Heart left ventricle (tissue), 16 donors: Measurements from ENCODE around the gene QRSL1. TPM values are rescaled to one million over a fixed set of nuclear protein-coding genes. Genes with fewer than 3 reads are reported as not detected.
"Not testable (repeated sequence)": the region's sequence is repeated elsewhere in the genome, so short reads cannot be mapped to it uniquely, and the experiment has no call there.

Source experiments
- ATAC-seq, 4 donors: fragments of 200-7000 bp; cut with Tn5 transposase; one replicate each; pipeline ENCODE4 v1.9.1; 2020 to 2022; ENCODE audit warnings: moderate library complexity in 4 of 4, mild to moderate bottlenecking in 3 of 4, moderate number of reproducible peaks in 1 of 4
- DNase-seq, 5 donors: peaks; one replicate each; pipeline ENCODE4 v3.0.0-alpha.2; 2020
- H3K27ac ChIP-seq, 12 donors: fragments of 200-600 bp; sonication (generic) in 4 of 12; one replicate each; pipeline versions ENCODE4 v1.5.0 to v1.8.0; 2016 to 2022; ENCODE audit warnings: mild to moderate bottlenecking in 2 of 12
- H3K27me3 ChIP-seq, 9 donors: fragments of 200-600 bp; sonication (generic) in 2 of 9; one replicate each; pipeline versions ENCODE4 v1.5.1 to v1.8.0; 2016 to 2022; ENCODE audit warnings: mild to moderate bottlenecking in 3 of 9
- H3K36me3 ChIP-seq, 9 donors: fragments of 200-600 bp; sonication (generic) in 2 of 9; one replicate each; pipeline versions ENCODE4 v1.5.0 to v1.8.0; 2018 to 2022; ENCODE audit warnings: mild to moderate bottlenecking in 2 of 9
- H3K4me1 ChIP-seq, 12 donors: fragments of 200-600 bp; sonication (generic) in 4 of 12; one replicate each; pipeline versions ENCODE4 v1.5.0 to v1.8.0; 2016 to 2022; ENCODE audit warnings: mild to moderate bottlenecking in 3 of 12
- H3K4me3 ChIP-seq, 12 donors: fragments of 200-600 bp; sonication (generic) in 4 of 12; one replicate each; pipeline versions ENCODE4 v1.5.0 to v1.8.0; 2017 to 2022; ENCODE audit warnings: mild to moderate bottlenecking in 9 of 12, moderate library complexity in 4 of 12
- H3K9me3 ChIP-seq, 12 donors: fragments of 200-600 bp; sonication (generic) in 4 of 12; one replicate each; pipeline versions ENCODE4 v1.5.0 to v1.8.0; 2016 to 2022; ENCODE audit warnings: mild to moderate bottlenecking in 1 of 12
- CTCF ChIP-seq, 12 donors: fragments of 200-600 bp; sonication (generic) in 4 of 12; IDR thresholded peaks; one replicate each; pipeline versions ENCODE4 v1.5.0 to v1.8.0; 2018 to 2022; ENCODE audit warnings: antibody characterized with exemption in 12 of 12, mild to moderate bottlenecking in 5 of 12
- POLR2A ChIP-seq, 2 donors: fragments of 450-650 bp; IDR thresholded peaks; one replicate each; pipeline ENCODE4 v1.6.1; 2017; ENCODE audit warnings: antibody characterized with exemption in 2 of 2, mild to moderate bottlenecking in 2 of 2, moderate library complexity in 2 of 2
- WGBS, 4 donors: extraction: QIAGEN DNeasy Blood & Tissue Kit in 2 of 4; methylation state at CpG; one replicate each; pipeline versions ENCODE4 v1.1.5 to v1.1.7; 2013 to 2018; 5-methylcytosine and 5-hydroxymethylcytosine counted together
- intact Hi-C, 10 donors: fragments of 100-400 bp; cut with DNase I; formaldehyde crosslinking; loops; one replicate each; pipeline versions ENCODE4 v1.11.1 to v1.14.2; 2022
- polyA plus RNA-seq, 2 donors: library from polyadenylated mRNA; stranded (reverse); fragments of 200-250 nt; gene quantifications; one replicate each; pipeline ENCODE4 v1.2.3, GENCODE V29; 2013
- total RNA-seq, 9 donors: library from RNA; depleted of rRNA in 2 of 9; stranded (reverse); fragments of >200 nt in 2 of 9; fragmentation: NEBNext Ultra II Directional in 3 of 9; extraction: Animal tissue kit (Norgen Biotek cat#: 25700) in 3 of 9; gene quantifications; one replicate each; pipeline versions ENCODE4 v1.1.0 to v1.2.4, GENCODE V29; 2016 to 2023
- donor health status: ischemic (EF 13 %, LVEDD 7.1; RV severe dilation, severe dysfunction).
- donor health status: healthy with polysubstance abuse.
- donor health status: DM: no; HTN: yes; CAD: no.
- donor health status: DM: no; HTN: no; CAD: no.
- donor health status: ischemic (EF 25% LVEDD 6.9; RV normal size, moderate dysfunction).
- donor health status: ischemic (EF 25% LVEDD 5.7; RV mildly dilated, moderate dysfunction).
- donor health status: healthy.
- donor health status: DM: yes; HTN: yes; CAD: no.
- donor health status: ischemic (EF 35%, LVEDD 5.7; RV mildly dilated, moderate dysfunction).
- donor health status: nonischemic (EF 11% LVEDD 7.7; RV severe dilation, severe dysfunction).
- donor health status: DM: yes; HTN: yes; CAD: no.
- donor health status: PGD.
- donor health status: ischemic (EF 29% LVEDD 5.4; RV normal size, mild dysfunction).
- donor health status: nonischemic (EF 23%, LVEDD 6.1; RV moderate dilation, normal function).

QRSL1 gene
- total and polyA plus RNA-seq, 11 donors: 8.6 to 18.9 (median 14.4) TPM

GRCh38 chr6:106623039-106623438 is 6.3 kb upstream of the QRSL1 start:
- H3K27me3 ChIP-seq: no peaks in the 10 kb centered on the region
- no peak for ATAC-seq
- no peak for DNase-seq
- no peak overlapping the region for H3K4me3 ChIP-seq
- intact Hi-C loops: loop anchor here in 1 of 10 donors (10.0 kb wide), 1 partner anchor 352 kb away; the partner anchor contains the start of gene CD24
- H3K4me1 ChIP-seq: peaks cover 0 to 2% (median under 1%) of the 10 kb centered on the region in 12 donors
- no peak for TF ChIP-seq POLR2A (IDR thresholded peaks at IDR 0.05)
- no peak for TF ChIP-seq CTCF (IDR thresholded peaks at IDR 0.05)
- no peaks in the 10 kb centered on the region for H3K9me3 ChIP-seq
- H3K36me3 ChIP-seq: peaks cover 0 to 22% (median 17%) of the 10 kb centered on the region in 9 donors
- 82 to 90% (median 87%) methylated on average over 1 of the region's 1 CpG for WGBS, 4 donors
- H3K27ac ChIP-seq: no peak overlapping the region

- intact Hi-C loops: loop anchor here in 1 of 10 donors (10.0 kb wide), 1 partner anchor 348 kb away; the partner anchor contains the start of gene CD24
- Histone ChIP-seq H3K27me3 (no peaks in the 10 kb centered on the region), H3K27ac (no peak overlapping the region), H3K36me3 (peaks cover 0 to 9% (median 5%) of the 10 kb centered on the region in 9 donors), H3K9me3 (no peaks in the 10 kb centered on the region), H3K4me1 (peaks cover 0 to 26% (median 12%) of the 10 kb centered on the region in 12 donors), H3K4me3 (no peak overlapping the region)
- TF ChIP-seq POLR2A (IDR thresholded peaks at IDR 0.05) (no peak), CTCF (IDR thresholded peaks at IDR 0.05) (no peak)
- WGBS, 4 donors: 19 to 40% (median 29%) methylated on average over 2 of the region's 2 CpGs
- DNase-seq: no peak
- ATAC-seq: no peak
Observed at GRCh38 chr6:106626485-106626884, 2.9 kb upstream of the QRSL1 start.

GRCh38 chr6:106627760-106628159 is 1.6 kb upstream of the QRSL1 start:
- intact Hi-C loops: loop anchor here in 1 of 10 donors (10.0 kb wide), 1 partner anchor 347 kb away; the partner anchor contains the start of gene CD24
- H3K27me3 ChIP-seq, DNase-seq, H3K9me3 ChIP-seq, ATAC-seq, H3K4me3 ChIP-seq, H3K36me3 ChIP-seq, H3K27ac ChIP-seq: not testable (repeated sequence)
- 90 to 97% (median 93%) methylated on average over 16 of the region's 16 CpGs for WGBS, 4 donors
- peaks cover 0 to 30% (median 12%) of the 10 kb centered on the region in 12 donors for H3K4me1 ChIP-seq

GRCh38 chr6:106628658-106629102 is 698 bp upstream of the QRSL1 start:
- TF ChIP-seq CTCF (IDR thresholded peaks at IDR 0.05): no peak
- TF ChIP-seq POLR2A (IDR thresholded peaks at IDR 0.05): no peak
- ATAC-seq (peak in 2 of 4 donors; percentile 8 to 10), DNase-seq (no peak)
- H3K9me3 ChIP-seq: no peaks in the 10 kb centered on the region
- H3K4me3 ChIP-seq: peak overlapping the region; percentile 61 to 97 (median 90)
- no peaks in the 10 kb centered on the region for H3K36me3 ChIP-seq
- intact Hi-C loops: loop anchor here in 1 of 10 donors (10.0 kb wide), 1 partner anchor 346 kb away; the partner anchor contains the start of gene CD24
- no peaks in the 10 kb centered on the region for H3K27me3 ChIP-seq
- 31 to 33% (median 32%) methylated on average over 7 of the region's 7 CpGs for WGBS, 4 donors
- H3K4me1 ChIP-seq: peaks cover 0 to 30% (median 14%) of the 10 kb centered on the region in 12 donors
- H3K27ac ChIP-seq: peak overlapping the region in 11 of 12 donors; percentile 68 to 90 (median 80)

- Histone ChIP-seq H3K4me3 (peak overlapping the region; percentile 61 to 97 (median 90)), H3K27me3 (no peaks in the 10 kb centered on the region), H3K9me3 (no peaks in the 10 kb centered on the region), H3K36me3 (no peaks in the 10 kb centered on the region), H3K4me1 (peaks cover 0 to 30% (median 14%) of the 10 kb centered on the region in 12 donors), H3K27ac (peak overlapping the region in 11 of 12 donors; percentile 68 to 90 (median 80))
- ATAC-seq (no peak), DNase-seq (no peak)
- TF ChIP-seq CTCF (IDR thresholded peaks at IDR 0.05) (no peak), POLR2A (IDR thresholded peaks at IDR 0.05) (no peak)
- intact Hi-C loops: loop anchor here in 1 of 10 donors (10.0 kb wide), 1 partner anchor 345 kb away; the partner anchor contains the start of gene CD24
- 1% methylated on average over 12 to 14 of the region's 14 CpGs for WGBS, 4 donors
Observed at GRCh38 chr6:106629859-106630163, 433 bp downstream of the QRSL1 start.
